H9 (cell line): ENCODE data around the gene WRAP53. TPM values are rescaled to one million over a fixed set of nuclear protein-coding genes. Genes with fewer than 3 reads are reported as not detected.

Experiments
- DNase-seq: peaks from one replicate; pipeline ENCODE4 v3.0.0-alpha.2; 2017
- H2AFZ ChIP-seq: one replicate; pipeline ENCODE4 v1.6.1; 2013; ENCODE audit warnings: mild to moderate bottlenecking, low read length, control low read depth, moderate library complexity
- H2AK5ac ChIP-seq: 2 replicates; pipeline ENCODE4 v1.6.1; 2013; ENCODE audit warnings: low read length, control low read depth, mixed read lengths; ENCODE audit not compliant: insufficient read length
- H2BK120ac ChIP-seq: one replicate; pipeline ENCODE4 v1.6.1; 2013; ENCODE audit warnings: low read depth, mild to moderate bottlenecking, low read length, control low read depth, inconsistent platforms; ENCODE audit not compliant: poor library complexity, severe bottlenecking
- H2BK12ac ChIP-seq: 2 replicates; pipeline ENCODE4 v1.6.1; 2013; ENCODE audit warnings: low read length, control low read depth, mixed read lengths, low read depth; ENCODE audit not compliant: insufficient read length
- H2BK15ac ChIP-seq: 2 replicates; pipeline ENCODE4 v1.6.1; 2013; ENCODE audit warnings: low read depth, low read length, control low read depth
- H2BK20ac ChIP-seq: one replicate; pipeline ENCODE4 v1.6.1; 2013; ENCODE audit warnings: low read depth, mild to moderate bottlenecking, low read length, control low read depth, inconsistent platforms; ENCODE audit not compliant: poor library complexity, severe bottlenecking
- H2BK5ac ChIP-seq: 2 replicates; pipeline ENCODE4 v1.6.1; 2013; ENCODE audit warnings: low read length, control low read depth, mixed read lengths; ENCODE audit not compliant: insufficient read length
- H3K14ac ChIP-seq: 2 replicates; pipeline ENCODE4 v1.6.1; 2013; ENCODE audit warnings: low read length, control low read depth; ENCODE audit not compliant: insufficient read depth
- H3K18ac ChIP-seq: 2 replicates; pipeline ENCODE4 v1.6.1; 2013; ENCODE audit warnings: low read depth, mild to moderate bottlenecking, mixed read lengths, low read length, control low read depth; ENCODE audit not compliant: insufficient read length
- H3K23ac ChIP-seq: 2 replicates; pipeline ENCODE4 v1.6.1; 2013; ENCODE audit warnings: low read length, control low read depth, mixed read lengths, low read depth; ENCODE audit not compliant: insufficient read length
- H3K23me2 ChIP-seq: 2 replicates; pipeline ENCODE4 v1.6.1; 2013; ENCODE audit warnings: low read depth, mild to moderate bottlenecking, mixed read lengths, low read length, control low read depth; ENCODE audit not compliant: insufficient read length, poor library complexity, severe bottlenecking
- H3K27ac ChIP-seq: 2 replicates; pipeline ENCODE4 v1.5.1; 2013; ENCODE audit warnings: low read length, control low read depth, mixed read lengths, low read depth; ENCODE audit not compliant: insufficient read length
- H3K27me3 ChIP-seq: 2 replicates; pipeline ENCODE4 v1.6.1; 2013; ENCODE audit warnings: low read length, control low read depth, inconsistent platforms; ENCODE audit not compliant: insufficient read depth
- H3K4ac ChIP-seq: 2 replicates; pipeline ENCODE4 v1.6.1; 2013; ENCODE audit warnings: low read depth, mild to moderate bottlenecking, control low read depth, inconsistent platforms, low read length, moderate library complexity
- H3K4me1 ChIP-seq: 2 replicates; pipeline ENCODE4 v1.6.1; 2013; ENCODE audit warnings: low read length, control low read depth, inconsistent platforms; ENCODE audit not compliant: insufficient read depth
- H3K4me2 ChIP-seq: 2 replicates; pipeline ENCODE4 v1.6.1; 2013; ENCODE audit warnings: low read length, control low read depth, mixed read lengths; ENCODE audit not compliant: insufficient read length, insufficient read depth
- H3K56ac ChIP-seq: 2 replicates; pipeline ENCODE4 v1.6.1; 2013; ENCODE audit warnings: low read depth, mild to moderate bottlenecking, mixed read lengths, low read length, control low read depth; ENCODE audit not compliant: insufficient read length
- H3K79me1 ChIP-seq: 2 replicates; pipeline ENCODE4 v1.6.1; 2013; ENCODE audit warnings: low read depth, mild to moderate bottlenecking, moderate library complexity, low read length, control low read depth, inconsistent platforms; ENCODE audit not compliant: insufficient read depth, poor library complexity, severe bottlenecking
- H3K79me2 ChIP-seq: 2 replicates; pipeline ENCODE4 v1.6.1; 2013; ENCODE audit warnings: low read length, control low read depth, inconsistent platforms; ENCODE audit not compliant: insufficient read depth
- H3K9ac ChIP-seq: 2 replicates; pipeline ENCODE4 v1.6.1; 2013; ENCODE audit warnings: low read length, control low read depth, mixed read lengths; ENCODE audit not compliant: insufficient read length; ENCODE audit errors: extremely low read depth
- H3K9me3 ChIP-seq: one replicate; pipeline ENCODE4 v1.6.1; 2013; ENCODE audit warnings: low read depth, low read length, inconsistent platforms; ENCODE audit not compliant: control insufficient read depth
- H3T11ph ChIP-seq: one replicate; pipeline ENCODE4 v1.6.1; 2013; ENCODE audit warnings: mild to moderate bottlenecking, low read length, control low read depth, inconsistent platforms
- H4K20me1 ChIP-seq: one replicate; pipeline ENCODE4 v1.6.1; 2013; ENCODE audit not compliant: control insufficient read depth, insufficient read length, insufficient read depth
- H4K5ac ChIP-seq: 2 replicates; pipeline ENCODE4 v1.6.1; 2013; ENCODE audit warnings: low read depth, mild to moderate bottlenecking, mixed read lengths, low read length, control low read depth; ENCODE audit not compliant: insufficient read length
- H4K8ac ChIP-seq: replicated peaks from 2 replicates; pipeline ENCODE4 v1.6.1; 2013; ENCODE audit warnings: low read length, control low read depth, mixed read lengths, low read depth; ENCODE audit not compliant: insufficient read length
- H4K91ac ChIP-seq: 2 replicates; pipeline ENCODE4 v1.6.1; 2013; ENCODE audit warnings: low read depth, mild to moderate bottlenecking, moderate library complexity, mixed read lengths, low read length, control low read depth; ENCODE audit not compliant: insufficient read length
- H3K27ac Mint-ChIP-seq, 3 experiments: 2 replicates in 2 of 3; 3 replicates in 1 of 3; pipeline ENCODE4 v1.8.0; 2020 to 2021; ENCODE audit warnings: mixed read lengths in 3 of 3, mild to moderate bottlenecking in 1 of 3, moderate library complexity in 1 of 3
- H3K27me3 Mint-ChIP-seq: 2 replicates; pipeline ENCODE4 v1.8.0; 2021; ENCODE audit warnings: low read depth, mild to moderate bottlenecking, moderate library complexity, mixed read lengths
- H3K36me3 Mint-ChIP-seq, 3 experiments: 2 replicates in 2 of 3; 3 replicates in 1 of 3; pipeline ENCODE4 v1.8.0; 2020 to 2021; ENCODE audit warnings: low read depth in 3 of 3, mixed read lengths in 3 of 3; ENCODE audit not compliant: insufficient read depth in 1 of 3
- H3K4me1 Mint-ChIP-seq, 2 experiments: 2 replicates each; pipeline ENCODE4 v1.8.0; 2020; ENCODE audit warnings: mixed read lengths in 2 of 2
- H3K4me3 Mint-ChIP-seq, 2 experiments: 2 replicates in 1 of 2; 3 replicates in 1 of 2; pipeline ENCODE4 v1.8.0; 2020 to 2021; ENCODE audit warnings: mild to moderate bottlenecking in 2 of 2, mixed read lengths in 2 of 2, moderate library complexity in 1 of 2
- H3K9me3 Mint-ChIP-seq, 2 experiments: 2 replicates in 1 of 2; 3 replicates in 1 of 2; pipeline ENCODE4 v1.8.0; 2020; ENCODE audit warnings: mild to moderate bottlenecking in 2 of 2, mixed read lengths in 2 of 2, moderate library complexity in 1 of 2
- WGBS: extraction: QIAGEN DNeasy Blood & Tissue Kit; methylation state at CpG from one replicate; pipeline ENCODE4 v1.1.7; 2013; ENCODE audit warnings: missing lambda C conversion rate, low lambda C conversion rate, mixed read lengths; ENCODE audit not compliant: insufficient read length; ENCODE audit errors: extremely low coverage; 5-methylcytosine and 5-hydroxymethylcytosine counted together
- total RNA-seq: library from RNA; stranded (reverse); gene quantifications from 2 replicates; pipeline ENCODE4 v1.2.1, GENCODE V29; 2021
- TF ChIP-seq, protein P1 (sequence below): fragments of 200-600 bp; sonication (generic); conservative IDR thresholded peaks from 3 replicates; pipeline ENCODE4 v1.8.0; 2021; ENCODE audit warnings: antibody characterized with exemption, mild to moderate bottlenecking

The WRAP53 gene
- total RNA-seq, 1 experiment from 2014 or later: 27.0 TPM

DNA sequence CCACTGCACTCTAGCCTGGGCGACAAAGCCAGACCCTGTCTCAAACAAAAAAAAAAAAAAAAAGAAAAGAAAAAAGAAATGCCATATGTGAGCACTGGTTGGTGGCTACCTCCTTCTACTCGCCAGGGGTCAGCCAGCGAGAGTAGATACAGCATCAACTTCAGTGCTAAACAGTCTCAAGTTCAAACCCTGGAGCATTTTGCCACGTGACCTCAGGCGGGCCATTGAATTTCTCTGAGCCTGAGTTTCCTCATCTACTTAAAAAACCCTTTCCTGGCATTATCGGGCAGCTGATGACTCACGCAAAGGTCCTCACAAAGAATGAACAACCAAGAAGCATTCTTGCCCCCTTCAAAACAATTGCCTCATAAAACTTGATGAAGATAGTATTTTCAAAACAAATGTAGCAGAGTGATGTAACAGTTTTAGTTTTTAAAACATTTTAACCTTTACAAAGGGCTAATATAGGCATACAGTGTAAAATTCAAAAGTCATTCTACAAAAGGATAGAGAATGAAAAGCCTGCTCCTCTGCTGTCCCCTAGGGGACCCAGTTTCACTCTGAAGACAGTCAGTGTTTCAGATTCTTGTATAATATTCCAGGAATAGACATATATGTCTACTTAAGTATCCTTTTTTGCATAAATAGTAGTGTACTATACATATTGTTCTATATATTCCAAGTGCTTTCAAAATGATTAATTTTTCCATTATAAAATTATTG is 57.6 kb downstream of the WRAP53 start:
- H2AK5ac ChIP-seq: no peak overlapping the region
- no peak overlapping the region for H4K91ac ChIP-seq
- no peaks in the 10 kb centered on the region for H4K20me1 ChIP-seq
- DNase-seq: no peak
- H3K14ac ChIP-seq: no peak overlapping the region
- Mint-ChIP-seq H3K4me1 (peaks cover 0 to 4% of the 10 kb centered on the region in 2 experiments; a peak in 2 of 4 replicates), H3K9me3 (no peaks in the 10 kb centered on the region), H3K27ac (no peak overlapping the region), H3K36me3 (no peaks in the 10 kb centered on the region), H3K4me3 (no peak overlapping the region), H3K27me3 (peaks cover 1% of the 10 kb centered on the region)
- H3K9ac ChIP-seq: no peak overlapping the region
- no peak overlapping the region for H3K4ac ChIP-seq
- H3K27ac ChIP-seq: no peak overlapping the region
- no peaks in the 10 kb centered on the region for H3K79me1 ChIP-seq
- no peak overlapping the region for H2BK15ac ChIP-seq
- no peak overlapping the region for H3K18ac ChIP-seq
- no peak overlapping the region for H2BK5ac ChIP-seq
- no peak overlapping the region for H3K4me2 ChIP-seq
- H3K9me3 ChIP-seq: no peaks in the 10 kb centered on the region
- H3T11ph ChIP-seq: no peak overlapping the region
- H2AFZ ChIP-seq: no peak overlapping the region
- no peak overlapping the region for H2BK12ac ChIP-seq
- H3K23me2 ChIP-seq: peaks cover 2% of the 10 kb centered on the region
- WGBS: no CpG with 5 or more reads among the region's 7 CpGs
- no peak overlapping the region for H2BK120ac ChIP-seq
- H2BK20ac ChIP-seq: no peak overlapping the region
- H4K5ac ChIP-seq: no peak overlapping the region
- no peak overlapping the region for H3K56ac ChIP-seq
- no peak overlapping the region for H3K23ac ChIP-seq
- no peaks in the 10 kb centered on the region for H3K4me1 ChIP-seq
- TF ChIP-seq, protein P1, sequence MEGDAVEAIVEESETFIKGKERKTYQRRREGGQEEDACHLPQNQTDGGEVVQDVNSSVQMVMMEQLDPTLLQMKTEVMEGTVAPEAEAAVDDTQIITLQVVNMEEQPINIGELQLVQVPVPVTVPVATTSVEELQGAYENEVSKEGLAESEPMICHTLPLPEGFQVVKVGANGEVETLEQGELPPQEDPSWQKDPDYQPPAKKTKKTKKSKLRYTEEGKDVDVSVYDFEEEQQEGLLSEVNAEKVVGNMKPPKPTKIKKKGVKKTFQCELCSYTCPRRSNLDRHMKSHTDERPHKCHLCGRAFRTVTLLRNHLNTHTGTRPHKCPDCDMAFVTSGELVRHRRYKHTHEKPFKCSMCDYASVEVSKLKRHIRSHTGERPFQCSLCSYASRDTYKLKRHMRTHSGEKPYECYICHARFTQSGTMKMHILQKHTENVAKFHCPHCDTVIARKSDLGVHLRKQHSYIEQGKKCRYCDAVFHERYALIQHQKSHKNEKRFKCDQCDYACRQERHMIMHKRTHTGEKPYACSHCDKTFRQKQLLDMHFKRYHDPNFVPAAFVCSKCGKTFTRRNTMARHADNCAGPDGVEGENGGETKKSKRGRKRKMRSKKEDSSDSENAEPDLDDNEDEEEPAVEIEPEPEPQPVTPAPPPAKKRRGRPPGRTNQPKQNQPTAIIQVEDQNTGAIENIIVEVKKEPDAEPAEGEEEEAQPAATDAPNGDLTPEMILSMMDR: peak; percentile 33; the same call in 1 of the 3 replicates
- no peak overlapping the region for H4K8ac ChIP-seq
- no peaks in the 10 kb centered on the region for H3K79me2 ChIP-seq
- no peaks in the 10 kb centered on the region; the same call in 1 of the 2 replicates for H3K27me3 ChIP-seq
